Breast epithelium (tissue), 3 donors: ENCODE data around the gene PTPRN2.

Experiments
- CTCF ChIP-seq, 3 donors: fragments of 450-650 bp; IDR thresholded peaks; one replicate each; pipeline ENCODE4 v1.5.1; 2016 to 2017; ENCODE audit warnings: antibody characterized with exemption in 3 of 3, mild to moderate bottlenecking in 3 of 3, moderate library complexity in 3 of 3
- POLR2A ChIP-seq: fragments of 450-650 bp; IDR thresholded peaks from one replicate; pipeline ENCODE4 v1.6.1; 2016; ENCODE audit warnings: antibody characterized with exemption, mild to moderate bottlenecking, moderate library complexity

GRCh38 chr7:158015403-158016179 lies 572.0 kb downstream of the PTPRN2 start:
- TF ChIP-seq CTCF (IDR thresholded peaks at IDR 0.05) (no peak), POLR2A (no peak)
